Keratinocyte (primary cell): ENCODE measurements around the gene LRRC37A3. TPM values are rescaled to one million over a fixed set of nuclear protein-coding genes. Genes with fewer than 3 reads are reported as not detected.
"Not testable (repeated sequence)": the region's sequence is repeated elsewhere in the genome, so short reads cannot be mapped to it uniquely, and the experiment has no call there.

Experiments
- DNase-seq: peaks from one replicate; pipeline ENCODE4 v3.0.0-alpha.2; 2011; ENCODE audit warnings: low read depth, missing footprints, low spot score
- FAIRE-seq: peaks from 2 replicates; lab custom pipeline; 2011; peaks lifted over from hg19 to GRCh38; lab: Jason Lieb, UNC
- H2AFZ ChIP-seq: 2 replicates; pipeline ENCODE4 v1.6.0; 2012; ENCODE audit warnings: low read length, control low read depth, inconsistent platforms; ENCODE audit not compliant: control insufficient read depth
- H3K27ac ChIP-seq: 2 replicates; pipeline ENCODE4 v1.5.1; 2011; ENCODE audit warnings: low read length; ENCODE audit not compliant: control insufficient read depth, insufficient read depth
- H3K27me3 ChIP-seq: 3 replicates; pipeline ENCODE4 v1.6.0; 2011; ENCODE audit warnings: low read length; ENCODE audit not compliant: control insufficient read depth, insufficient read depth; ENCODE audit errors: extremely low read depth
- H3K36me3 ChIP-seq, 2 experiments: 2 replicates in 1 of 2; 3 replicates in 1 of 2; pipeline ENCODE4 v1.5.1; 2011; ENCODE audit warnings: low read length in 2 of 2, mild to moderate bottlenecking in 1 of 2; ENCODE audit not compliant: control insufficient read depth in 2 of 2, insufficient read depth in 2 of 2; ENCODE audit errors: extremely low read depth in 1 of 2
- H3K4me1 ChIP-seq: 3 replicates; pipeline ENCODE4 v1.5.1; 2011; ENCODE audit warnings: low read length; ENCODE audit not compliant: control insufficient read depth, insufficient read depth; ENCODE audit errors: extremely low read depth
- H3K4me2 ChIP-seq: 3 replicates; pipeline ENCODE4 v1.6.0; 2011; ENCODE audit warnings: low read depth, low read length; ENCODE audit not compliant: control insufficient read depth, insufficient read depth; ENCODE audit errors: extremely low read depth
- H3K4me3 ChIP-seq, 3 experiments: fragments of 200-600 bp in 1 of 3; sonication (generic) in 1 of 3; 2 replicates in 2 of 3; 3 replicates in 1 of 3; pipeline ENCODE4 v1.5.1; 2011 to 2016; ENCODE audit warnings: low read length in 3 of 3, mild to moderate bottlenecking in 3 of 3, control low read depth in 2 of 3, inconsistent platforms in 1 of 3, low read depth in 1 of 3, mixed read lengths in 1 of 3, mixed run types in 1 of 3, moderate library complexity in 1 of 3; ENCODE audit not compliant: control insufficient read depth in 2 of 3, insufficient read depth in 2 of 3; ENCODE audit errors: extremely low read depth in 1 of 3
- H3K79me2 ChIP-seq: 2 replicates; pipeline ENCODE4 v1.6.0; 2012; ENCODE audit warnings: low read length; ENCODE audit not compliant: control insufficient read depth, insufficient read depth
- H3K9ac ChIP-seq: 3 replicates; pipeline ENCODE4 v1.6.0; 2011; ENCODE audit warnings: low read length; ENCODE audit not compliant: control insufficient read depth, insufficient read depth; ENCODE audit errors: extremely low read depth
- H3K9me1 ChIP-seq: 3 replicates; pipeline ENCODE4 v1.6.0; 2011; ENCODE audit warnings: low read length; ENCODE audit not compliant: control insufficient read depth, insufficient read depth; ENCODE audit errors: extremely low read depth
- H3K9me3 ChIP-seq: 2 replicates; pipeline ENCODE4 v1.5.1; 2012; ENCODE audit warnings: low read depth, low read length; ENCODE audit not compliant: control insufficient read depth
- H4K20me1 ChIP-seq: 3 replicates; pipeline ENCODE4 v1.6.0; 2011; ENCODE audit warnings: low read length; ENCODE audit not compliant: control insufficient read depth, insufficient read depth; ENCODE audit errors: extremely low read depth
- dilution Hi-C: fragments of 300-500 bp; cut with MboI; formaldehyde crosslinking; loops from one replicate; pipeline ENCODE4 v1.7.0; 2020; ENCODE audit warnings: low sequenced_read_pairs; ENCODE audit not compliant: extremely low pct_ligation_motif_present
- polyA plus RNA-seq, 5 experiments: library from polyadenylated mRNA; depleted of rRNA in 3 of 5; stranded (reverse) in 3 of 5; stranded (forward) in 1 of 5; unstranded in 1 of 5; fragments of >200 nt; gene quantifications; 1 replicate in 1 of 5; 2 replicates in 3 of 5; 3 replicates in 1 of 5; pipeline versions ENCODE4 v1.2.1 to v1.2.3, GENCODE V29; 2011 to 2012; ENCODE audit warnings: missing spikeins in 2 of 5, low read depth in 1 of 5, low replicate concordance in 1 of 5
- TF ChIP-seq, protein P1 (sequence below), 3 experiments: IDR thresholded peaks in 1 of 3; conservative IDR thresholded peaks in 1 of 3; optimal IDR thresholded peaks in 1 of 3; 2 replicates in 2 of 3; 3 replicates in 1 of 3; pipeline versions ENCODE3 to v1.5.1; 2011; ENCODE audit warnings: low read length in 3 of 3, mild to moderate bottlenecking in 3 of 3, moderate library complexity in 2 of 3, control low read depth in 1 of 3, inconsistent platforms in 1 of 3; ENCODE audit not compliant: insufficient read depth in 2 of 3; ENCODE audit errors: extremely low read depth in 1 of 3

LRRC37A3 gene
- polyA plus RNA-seq, 1 donor (not counting 4 experiments of a cell fraction or from before 2014, with no cell fraction given), result 2.0 TPM

DNA sequence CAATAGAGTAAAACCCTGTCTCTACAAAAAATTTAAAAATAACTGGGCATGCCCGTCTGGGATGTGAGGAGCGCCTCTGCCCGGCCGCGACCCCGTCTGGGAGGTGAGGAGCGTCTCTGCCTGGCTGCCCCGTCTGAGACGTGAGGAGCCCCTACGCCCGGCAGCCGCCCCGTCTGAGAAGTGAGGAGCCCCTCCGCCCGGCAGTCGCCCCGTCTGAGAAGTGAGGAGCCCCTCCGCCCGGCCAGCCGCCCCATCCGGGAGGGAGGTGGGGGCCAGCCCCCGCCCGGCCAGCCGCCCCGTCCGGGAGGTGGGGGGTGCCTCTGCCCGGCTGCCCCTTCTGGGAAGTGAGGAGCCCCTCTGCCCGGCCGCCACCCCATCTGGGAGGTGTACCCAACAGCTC, 45.1 kb downstream of the LRRC37A3 start:
- H3K4me3 ChIP-seq, H3K36me3 ChIP-seq, H3K79me2 ChIP-seq, H3K4me2 ChIP-seq, H2AFZ ChIP-seq, H3K9me1 ChIP-seq, H3K9ac ChIP-seq, H3K27ac ChIP-seq, H3K4me1 ChIP-seq, FAIRE-seq, H4K20me1 ChIP-seq, H3K27me3 ChIP-seq, DNase-seq, H3K9me3 ChIP-seq, dilution Hi-C loops: not testable (repeated sequence)

DNA sequence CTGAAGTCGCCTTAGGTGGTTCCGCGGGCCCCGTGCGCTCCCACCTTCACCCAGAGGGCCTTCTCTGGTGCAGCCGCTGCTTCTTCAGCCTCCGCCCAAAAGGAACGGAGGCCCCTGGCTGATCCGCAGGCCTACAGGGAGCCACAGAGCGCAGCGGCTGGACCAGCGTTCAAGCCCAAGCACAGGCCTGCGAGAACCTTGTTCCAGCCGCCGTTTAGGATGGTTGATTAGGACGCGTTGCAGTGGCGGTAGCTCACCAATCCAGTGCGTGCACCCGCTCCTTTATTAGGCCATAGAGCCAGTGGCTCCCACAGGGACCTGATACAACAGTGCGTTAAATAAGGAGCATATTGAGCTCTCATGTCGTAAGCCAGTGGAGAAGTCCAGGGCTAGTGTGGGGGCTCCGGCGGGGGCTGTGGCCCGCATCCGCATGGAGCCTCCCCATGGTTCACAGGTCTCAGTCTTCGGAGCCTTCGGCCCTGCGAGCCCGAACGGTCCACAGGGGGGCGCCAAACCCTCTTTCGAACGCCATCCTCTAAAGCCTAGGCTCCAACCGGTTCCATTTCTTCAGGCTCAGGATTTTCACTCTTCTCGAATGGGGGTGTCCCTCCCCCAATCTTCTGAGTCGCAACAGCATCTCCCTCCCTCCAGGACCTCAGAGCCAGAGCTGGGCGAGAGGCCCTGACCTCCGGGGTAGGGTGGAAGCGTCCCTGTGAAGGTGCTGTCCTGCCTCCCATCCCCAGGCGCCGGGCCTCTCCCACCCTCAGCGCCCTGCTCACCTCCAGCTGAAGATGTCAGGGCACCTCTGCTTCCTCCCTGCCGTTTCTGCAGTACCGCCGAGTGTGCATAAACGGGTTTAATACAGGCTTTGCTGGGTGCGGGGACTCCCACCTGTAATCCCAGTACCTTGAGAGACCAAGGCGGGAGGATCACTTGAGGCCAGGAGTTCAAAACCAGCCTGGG, 71.5 kb downstream of the LRRC37A3 start:
- H3K9me1 ChIP-seq, H3K9ac ChIP-seq, H3K4me3 ChIP-seq, dilution Hi-C loops, H4K20me1 ChIP-seq, H3K36me3 ChIP-seq, H3K27me3 ChIP-seq, H3K4me2 ChIP-seq, DNase-seq, H3K27ac ChIP-seq, FAIRE-seq, H3K9me3 ChIP-seq, H2AFZ ChIP-seq, H3K4me1 ChIP-seq, H3K79me2 ChIP-seq: not testable (repeated sequence)
- TF ChIP-seq, protein P1, sequence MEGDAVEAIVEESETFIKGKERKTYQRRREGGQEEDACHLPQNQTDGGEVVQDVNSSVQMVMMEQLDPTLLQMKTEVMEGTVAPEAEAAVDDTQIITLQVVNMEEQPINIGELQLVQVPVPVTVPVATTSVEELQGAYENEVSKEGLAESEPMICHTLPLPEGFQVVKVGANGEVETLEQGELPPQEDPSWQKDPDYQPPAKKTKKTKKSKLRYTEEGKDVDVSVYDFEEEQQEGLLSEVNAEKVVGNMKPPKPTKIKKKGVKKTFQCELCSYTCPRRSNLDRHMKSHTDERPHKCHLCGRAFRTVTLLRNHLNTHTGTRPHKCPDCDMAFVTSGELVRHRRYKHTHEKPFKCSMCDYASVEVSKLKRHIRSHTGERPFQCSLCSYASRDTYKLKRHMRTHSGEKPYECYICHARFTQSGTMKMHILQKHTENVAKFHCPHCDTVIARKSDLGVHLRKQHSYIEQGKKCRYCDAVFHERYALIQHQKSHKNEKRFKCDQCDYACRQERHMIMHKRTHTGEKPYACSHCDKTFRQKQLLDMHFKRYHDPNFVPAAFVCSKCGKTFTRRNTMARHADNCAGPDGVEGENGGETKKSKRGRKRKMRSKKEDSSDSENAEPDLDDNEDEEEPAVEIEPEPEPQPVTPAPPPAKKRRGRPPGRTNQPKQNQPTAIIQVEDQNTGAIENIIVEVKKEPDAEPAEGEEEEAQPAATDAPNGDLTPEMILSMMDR (optimal IDR thresholded peaks at IDR 0.05 in 1 of 3, IDR thresholded peaks at IDR 0.05 in 1 of 3, conservative IDR thresholded peaks at IDR 0.05 in 1 of 3; ENCODE audit: extremely low read depth in 1 of 3, insufficient read depth in 2 of 3, low read length in 3 of 3), result peak in 2 of 3 experiments; percentile 36 to 54

DNA sequence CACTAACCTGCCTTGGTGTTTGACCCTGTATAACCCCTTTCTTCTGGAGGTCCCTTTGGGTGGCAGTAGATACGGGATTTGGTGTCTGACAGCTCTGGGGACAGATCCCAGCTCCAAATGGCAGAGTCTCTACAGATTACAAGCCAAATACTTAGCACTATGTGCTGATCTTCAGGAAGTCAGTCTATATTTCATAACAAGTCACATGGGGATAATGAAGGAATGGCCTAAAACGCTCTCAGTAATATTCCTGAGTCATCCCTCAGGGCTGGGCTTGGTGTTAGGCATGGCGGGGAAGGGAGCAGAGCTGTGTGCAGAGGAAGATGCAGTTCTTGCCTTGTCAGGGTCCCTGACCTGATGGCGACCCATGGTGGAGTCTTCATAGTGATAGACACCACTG, 72.4 kb downstream of the LRRC37A3 start:
- H3K27ac ChIP-seq, DNase-seq, H3K9me3 ChIP-seq, H3K4me3 ChIP-seq, H3K9me1 ChIP-seq, H3K36me3 ChIP-seq, H2AFZ ChIP-seq, H3K79me2 ChIP-seq, H3K4me2 ChIP-seq, H3K9ac ChIP-seq, H3K27me3 ChIP-seq, H4K20me1 ChIP-seq, dilution Hi-C loops, H3K4me1 ChIP-seq, FAIRE-seq: not testable (repeated sequence)

DNA sequence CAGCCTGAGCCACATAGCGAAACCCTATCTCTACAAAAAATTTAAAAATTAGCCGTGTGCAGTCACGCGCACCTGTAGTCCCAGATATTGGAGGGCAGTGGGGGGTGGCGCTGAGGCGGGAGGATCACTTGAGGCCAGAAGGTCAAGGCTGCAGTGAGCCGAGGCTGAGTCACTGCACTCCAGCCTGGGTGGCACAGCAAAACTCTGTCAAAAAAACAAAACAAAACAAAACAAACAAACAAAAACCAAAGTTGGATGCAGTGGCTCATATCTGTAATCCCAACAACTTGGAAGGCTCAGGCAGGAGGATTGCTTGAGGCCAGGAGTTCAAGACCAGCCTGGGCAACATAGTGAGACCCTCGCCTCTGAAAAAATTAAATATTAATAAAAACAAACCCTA, 75.4 kb downstream of the LRRC37A3 start:
- H3K4me2 ChIP-seq, dilution Hi-C loops: not testable (repeated sequence)

More for the DNA sequence above, 75.4 kb downstream of the LRRC37A3 start:
- H3K79me2 ChIP-seq, H4K20me1 ChIP-seq, H3K4me3 ChIP-seq, H3K27me3 ChIP-seq, H3K36me3 ChIP-seq, H3K9me3 ChIP-seq, DNase-seq, FAIRE-seq, H3K27ac ChIP-seq, H3K4me1 ChIP-seq, H3K9me1 ChIP-seq, H2AFZ ChIP-seq, H3K9ac ChIP-seq: not testable (repeated sequence)
